Neural progenitor cell (in vitro differentiated cells): ENCODE data around the gene PITPNM1.

Experiments used
- CTCF ChIP-seq: fragments of 200-600 bp; sonication (generic); IDR thresholded peaks from 2 replicates; pipeline ENCODE4 v1.5.1; 2017; ENCODE audit warnings: antibody characterized with exemption, mild to moderate bottlenecking
- EZH2phosphoT487 ChIP-seq: fragments of 200-600 bp; sonication (generic); IDR thresholded peaks from 2 replicates; pipeline ENCODE4 v1.6.1; 2017; ENCODE audit warnings: antibody characterized with exemption

- TF ChIP-seq CTCF, result no peak
- TF ChIP-seq EZH2phosphoT487, result no peak
Measured at GRCh38 chr11:67466962-67467771, 38.0 kb downstream of the PITPNM1 start.
